Kidney glomerular epithelial cell (primary cell): ENCODE measurements around the gene STK38.
A peak's percentile ranks its signal among the peaks of the same experiment; 100 is the strongest.

Experiments used
- DNase-seq: peaks from one replicate; lab custom pipeline; 2025; lab: John Stamatoyannopoulos, UW

STK38 gene

DNA sequence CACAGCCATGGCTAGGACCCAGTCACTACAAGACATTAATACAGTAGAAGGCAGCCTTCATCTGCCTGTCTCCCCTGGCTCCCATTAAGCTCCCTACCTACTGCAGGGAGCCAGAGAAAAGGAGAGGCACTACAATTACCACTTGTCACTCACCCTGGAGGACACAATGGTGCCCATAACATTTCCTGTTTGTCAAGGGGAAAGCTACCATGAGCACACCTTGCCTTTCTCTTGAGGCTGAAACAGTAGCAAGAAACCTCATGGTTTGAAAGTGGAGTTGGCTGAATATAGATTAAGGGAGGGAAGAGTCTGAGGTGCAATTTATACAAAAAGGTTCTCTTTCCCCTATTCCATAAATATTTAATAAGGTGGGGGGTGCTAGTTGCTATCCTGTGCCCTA is 27.9 kb downstream of the STK38 start:
- no peak for DNase-seq

DNA sequence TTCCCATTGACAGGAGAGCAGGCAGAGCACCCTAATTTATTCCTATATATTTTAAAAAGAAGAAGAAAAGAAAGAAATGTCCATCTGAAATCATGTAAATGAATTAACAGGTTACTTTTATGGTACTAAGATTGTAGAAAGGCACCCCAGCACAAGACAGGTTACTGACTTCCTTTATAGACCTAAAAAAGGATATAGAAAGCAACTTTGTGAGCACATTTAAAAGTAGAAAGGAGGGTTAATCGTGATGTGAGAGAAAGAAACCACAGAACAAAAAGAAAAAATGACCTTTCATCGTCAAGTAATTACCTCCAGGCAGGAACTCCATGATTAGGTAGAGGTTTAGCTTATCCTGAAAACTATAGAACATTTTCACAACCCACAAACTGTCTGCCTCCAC is 29.9 kb downstream of the STK38 start:
- no peak for DNase-seq

DNA sequence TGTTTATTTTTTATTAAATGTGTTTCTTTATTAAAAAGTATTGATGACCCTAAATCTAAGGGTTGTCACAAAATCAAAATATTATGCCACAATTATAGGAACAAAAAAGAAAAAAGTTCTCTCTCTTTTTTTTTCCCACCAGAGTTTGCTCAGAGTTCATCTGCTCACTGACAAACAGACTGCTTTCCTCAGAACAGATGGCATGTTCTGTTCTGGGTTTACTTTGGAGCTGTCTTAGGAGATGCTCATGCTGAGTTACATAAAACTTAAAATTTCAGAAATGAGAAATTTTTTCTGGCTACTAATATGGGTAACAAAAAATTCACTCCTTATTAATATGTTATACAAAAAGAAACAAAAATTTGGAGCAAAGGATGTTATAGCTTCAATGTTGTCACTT is 30.3 kb downstream of the STK38 start:
- no peak for DNase-seq

DNA sequence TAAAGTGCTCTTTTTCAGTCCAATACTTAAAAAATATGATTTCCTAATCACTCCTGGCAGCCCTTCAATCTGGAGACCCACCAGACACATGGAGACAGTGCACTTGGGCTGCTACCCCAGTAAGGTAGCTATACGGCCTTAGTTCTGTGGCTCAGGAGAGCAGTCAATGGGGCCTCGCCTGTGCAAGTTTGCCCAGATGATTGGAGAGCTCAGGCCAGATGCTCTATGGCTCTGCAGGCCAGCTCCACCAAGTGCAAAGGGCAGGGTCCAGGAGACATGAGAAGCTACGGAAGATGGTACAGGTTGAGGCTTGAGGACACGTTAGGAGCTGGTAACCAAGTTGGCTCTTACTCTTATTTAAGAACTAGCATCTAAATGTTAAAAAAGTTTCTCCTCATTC is 30.7 kb downstream of the STK38 start:
- no peak for DNase-seq

DNA sequence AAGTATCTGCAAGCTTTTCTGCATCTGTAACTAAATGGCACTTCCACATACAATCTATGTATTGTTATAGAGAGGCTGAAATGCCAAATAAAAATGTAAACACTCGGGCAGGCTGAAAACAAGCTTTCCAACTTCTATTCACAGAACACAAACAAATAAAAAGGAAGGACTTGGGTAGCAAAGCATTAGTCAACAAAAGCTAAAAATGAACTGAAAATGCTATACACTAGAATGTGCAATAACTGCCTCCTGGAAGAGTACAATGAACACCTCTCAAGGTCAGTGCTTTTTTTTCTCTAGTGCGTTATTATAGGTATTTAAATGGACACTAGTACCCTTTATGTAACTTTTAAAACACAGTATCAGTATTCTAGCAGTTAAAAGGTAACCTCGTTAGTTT is 31.4 kb downstream of the STK38 start:
- no peak for DNase-seq

DNA sequence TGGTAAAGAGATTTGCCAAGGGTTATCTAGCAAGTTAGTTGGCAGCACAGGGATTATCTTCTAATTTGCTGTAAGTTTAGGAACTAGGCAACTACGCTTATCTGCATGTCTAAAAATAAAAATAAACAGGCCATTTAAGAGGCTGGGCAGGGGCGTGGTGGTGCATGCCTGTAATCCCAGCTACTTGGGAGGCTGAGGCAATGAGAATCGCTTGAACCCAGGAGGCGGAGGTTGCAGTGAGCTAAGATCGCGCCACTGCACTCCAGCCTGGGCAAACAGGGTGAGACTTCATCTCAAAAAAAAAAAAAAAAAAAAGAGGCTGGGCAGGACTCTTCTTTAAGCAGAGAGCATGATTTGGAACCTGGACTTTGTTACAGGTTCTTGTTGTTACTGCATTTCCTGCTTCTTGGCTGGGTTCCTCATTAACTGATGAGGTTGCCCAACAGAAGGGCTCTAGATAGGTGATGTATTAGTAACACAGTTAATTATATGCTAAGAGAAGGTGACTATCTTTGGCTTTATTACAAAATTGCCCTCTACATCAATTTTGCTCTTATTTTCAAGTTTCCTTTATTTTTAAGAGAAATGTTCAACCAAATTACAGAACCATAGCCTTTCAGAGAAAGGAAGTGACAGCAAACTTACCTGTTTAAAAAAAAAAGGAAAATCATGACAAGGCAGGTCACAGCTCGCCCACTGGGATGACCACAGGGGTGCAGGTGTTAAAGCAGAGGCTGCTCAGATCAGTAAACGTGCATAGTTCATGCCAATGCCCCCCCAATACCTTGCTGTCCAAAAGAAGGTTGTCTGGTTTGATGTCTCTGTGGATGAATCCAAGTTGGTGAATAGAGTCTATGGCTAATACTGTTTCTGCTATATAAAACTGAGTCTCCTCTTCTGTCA is 32.5 kb downstream of the STK38 start:
- DNase-seq = peak; percentile 11

DNA sequence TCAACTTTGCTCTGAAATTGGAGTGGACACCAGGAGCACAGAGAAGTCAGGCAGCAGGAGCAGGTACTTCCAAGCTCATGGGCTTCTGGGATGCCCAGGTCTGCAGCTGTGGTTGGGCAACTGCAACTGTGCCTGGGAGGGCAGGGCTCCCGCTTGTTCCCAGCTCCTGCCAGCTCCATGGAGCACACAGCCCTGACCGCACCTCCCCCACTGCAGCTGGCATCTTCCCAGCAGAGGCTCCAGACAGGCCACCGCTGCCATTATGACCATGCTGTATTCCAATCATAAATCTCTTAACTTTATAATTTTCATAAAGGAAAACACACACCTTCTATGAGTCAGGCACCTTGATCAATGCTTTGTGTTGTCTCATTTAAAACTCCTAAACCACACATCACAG is 36.9 kb downstream of the STK38 start:
- DNase-seq = no peak

DNA sequence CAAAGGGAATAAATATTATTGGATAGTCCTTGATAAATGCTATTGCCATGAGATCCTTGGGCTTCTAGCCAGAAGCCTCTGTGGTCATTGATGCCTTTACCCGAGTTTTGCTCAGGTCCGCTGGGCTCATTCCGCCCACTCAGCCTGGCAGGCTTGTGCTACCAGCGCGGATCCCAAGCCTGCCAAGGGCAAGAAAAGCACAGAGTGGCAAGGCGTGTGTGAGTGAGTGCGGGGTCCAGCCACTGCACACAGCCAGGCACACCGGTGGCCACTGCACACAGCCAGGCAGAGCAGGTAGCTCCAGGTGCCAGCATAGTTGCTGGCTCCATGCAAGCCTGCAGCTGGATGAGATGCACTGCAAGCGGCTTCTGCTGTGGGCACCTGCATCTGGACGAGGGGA is 38.7 kb downstream of the STK38 start:
- no peak for DNase-seq

DNA sequence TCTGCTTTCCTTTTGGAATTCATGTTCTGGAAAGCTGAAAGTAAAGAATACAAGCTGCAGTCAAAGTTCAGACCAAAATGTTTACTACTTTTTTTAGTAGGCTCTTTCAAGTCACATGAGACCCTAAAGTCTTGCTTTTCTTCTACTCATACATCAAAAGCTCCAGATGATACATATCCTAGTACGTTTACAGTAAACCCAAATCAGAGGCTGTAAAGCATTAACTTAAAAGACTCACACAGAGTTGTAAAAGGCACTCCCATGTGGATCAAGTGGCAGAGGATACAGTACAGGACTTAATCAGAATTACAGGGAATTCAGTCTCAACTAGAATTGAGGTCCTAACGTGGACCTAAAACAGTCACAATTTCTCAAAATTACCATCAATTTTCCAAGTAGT is 40.7 kb downstream of the STK38 start:
- no peak for DNase-seq

DNA sequence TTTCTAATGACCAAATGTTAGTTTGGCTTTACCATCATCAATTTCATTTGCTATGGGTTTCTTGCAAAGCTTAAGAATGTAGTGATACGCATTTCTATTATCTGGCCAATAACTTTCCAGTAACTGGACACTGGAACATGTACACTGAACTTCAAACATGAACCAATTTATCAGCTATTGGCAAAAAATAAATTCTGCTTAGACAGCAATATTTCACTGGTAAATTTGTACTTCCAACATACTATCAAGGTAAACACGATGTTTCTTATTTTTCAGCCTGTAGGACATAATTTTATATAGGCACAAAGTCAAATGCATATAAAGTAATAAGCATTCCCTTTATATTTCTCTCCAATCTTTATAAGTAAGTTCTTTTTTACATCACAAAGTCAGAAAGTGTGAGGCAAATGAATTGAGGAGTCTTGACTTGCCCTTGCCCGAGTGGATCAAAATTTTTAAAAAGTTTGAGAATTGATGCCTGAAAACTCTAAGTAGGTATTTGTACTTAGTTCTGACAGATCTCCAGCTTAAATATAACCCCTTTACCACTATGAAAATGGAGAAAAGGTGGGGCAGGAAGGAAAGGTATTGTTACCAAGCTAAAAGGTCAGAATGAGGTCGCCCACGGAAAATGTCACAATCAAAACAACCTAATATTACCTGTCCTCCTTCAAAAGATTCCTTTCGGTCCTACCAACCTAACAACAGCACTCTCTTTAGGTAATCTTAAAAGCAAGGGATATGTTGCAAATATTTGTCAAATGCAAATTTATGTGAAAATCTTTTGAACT is 41.3 kb downstream of the STK38 start:
- no peak for DNase-seq

DNA sequence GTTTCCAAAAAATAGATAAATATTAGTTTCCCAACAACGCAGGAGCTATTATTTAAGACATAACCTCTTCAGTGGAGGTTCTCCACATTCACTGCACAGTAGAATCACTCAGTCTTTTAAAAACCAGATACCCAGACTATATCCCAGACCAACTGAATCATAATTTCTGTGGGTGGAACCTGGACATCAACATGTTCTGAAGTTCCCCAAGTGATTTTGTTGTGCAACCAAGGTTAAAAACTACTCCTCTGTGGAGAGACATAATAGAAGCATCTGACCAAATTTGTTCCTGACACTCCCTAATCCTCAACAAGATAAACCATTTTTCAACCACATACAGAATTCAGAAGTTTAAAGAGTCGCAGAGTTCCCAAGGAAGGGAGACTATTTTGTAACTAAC is 42.3 kb downstream of the STK38 start:
- no peak for DNase-seq

DNA sequence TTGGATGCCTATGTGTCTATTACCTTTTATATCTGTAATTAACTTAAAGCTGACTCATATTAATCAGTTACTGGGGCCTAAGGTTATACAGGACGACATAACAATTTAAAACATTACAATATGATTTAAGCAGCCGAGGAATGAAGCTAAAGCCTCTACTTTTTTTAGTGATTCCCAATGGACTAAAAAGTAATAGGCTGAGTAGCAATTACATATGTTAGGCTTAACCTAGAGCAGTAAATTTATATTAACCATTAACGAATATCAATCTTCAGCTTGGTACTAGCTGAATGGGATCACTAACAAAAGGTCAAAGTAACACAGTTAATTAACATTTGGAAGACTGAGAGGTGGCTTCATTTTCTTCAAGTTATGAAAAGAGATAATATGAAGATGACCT is 43.1 kb downstream of the STK38 start:
- no peak for DNase-seq

DNA sequence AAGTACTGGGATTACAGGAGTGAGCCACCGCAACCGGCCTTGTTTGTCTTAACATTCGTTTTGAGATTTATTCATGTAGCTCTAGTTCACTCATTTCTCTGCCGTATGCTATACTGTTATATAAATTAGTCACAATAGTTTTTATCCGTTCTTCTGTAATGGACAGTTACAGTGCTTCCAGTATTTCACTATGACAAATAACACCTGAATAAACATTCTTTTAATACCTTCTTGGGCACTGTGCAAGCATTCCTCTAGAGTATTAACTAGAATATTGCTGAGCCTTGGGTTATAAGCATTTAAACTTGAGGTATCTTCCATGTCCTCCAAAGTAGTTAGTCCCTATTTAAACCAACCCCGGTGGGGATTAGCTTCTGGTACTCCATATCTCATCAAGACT is 45.6 kb downstream of the STK38 start:
- DNase-seq = no peak

DNA sequence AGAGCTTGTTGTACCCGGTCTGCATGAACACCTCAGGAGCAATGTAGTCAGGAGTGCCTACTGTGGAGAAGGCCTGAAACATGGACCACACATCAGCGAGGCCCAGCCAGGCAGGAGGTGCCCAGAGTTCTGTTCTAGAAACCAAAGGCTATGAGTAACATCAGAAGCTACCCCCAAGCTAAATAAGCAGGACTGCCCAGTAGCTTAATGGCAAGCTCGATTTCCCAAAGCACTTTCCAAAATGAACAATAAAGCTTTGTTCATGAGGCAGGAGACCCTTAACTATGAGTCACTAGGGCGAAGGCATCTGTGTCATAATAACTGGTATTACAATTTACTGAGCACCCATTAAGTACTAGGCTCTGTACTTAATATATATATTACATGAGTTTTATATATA is 47.4 kb downstream of the STK38 start:
- DNase-seq = no peak

DNA sequence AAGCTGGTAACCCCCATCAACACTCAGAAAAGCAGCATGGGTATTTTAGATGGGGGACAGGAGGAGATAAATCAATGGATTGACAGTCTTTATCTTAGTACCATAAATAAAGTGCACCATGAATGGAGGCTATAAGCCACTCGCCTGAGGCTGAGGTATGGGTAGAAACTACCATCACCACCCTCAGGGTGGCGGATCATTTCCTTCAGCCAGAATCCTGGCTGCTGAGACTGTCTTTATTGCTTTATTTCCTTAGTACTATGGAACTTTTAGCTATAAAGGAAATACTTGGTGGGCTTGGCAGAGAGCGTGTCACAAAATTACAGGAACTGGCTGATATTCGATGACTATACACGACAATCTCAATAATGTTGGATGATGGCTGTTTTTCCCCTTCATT is 52.2 kb downstream of the STK38 start:
- DNase-seq = no peak

DNA sequence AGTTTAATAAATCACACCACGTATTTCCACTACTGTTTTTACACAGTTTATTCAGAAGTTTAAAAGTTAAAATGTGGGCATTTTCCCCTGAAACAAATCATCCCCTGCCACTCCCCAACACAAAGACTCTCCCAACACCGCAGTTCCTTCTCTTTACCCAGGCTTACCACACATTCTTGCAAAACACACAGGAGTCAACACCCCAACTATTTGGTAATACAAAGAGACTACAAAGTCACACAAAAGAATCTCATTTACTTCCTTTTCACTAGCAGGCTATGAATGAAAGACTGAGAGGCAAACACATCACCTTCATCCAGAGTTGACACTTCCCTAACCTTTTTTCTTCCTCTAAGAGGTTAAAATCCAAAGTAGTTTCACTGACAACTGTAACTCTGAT is 53.4 kb downstream of the STK38 start:
- no peak for DNase-seq

DNA sequence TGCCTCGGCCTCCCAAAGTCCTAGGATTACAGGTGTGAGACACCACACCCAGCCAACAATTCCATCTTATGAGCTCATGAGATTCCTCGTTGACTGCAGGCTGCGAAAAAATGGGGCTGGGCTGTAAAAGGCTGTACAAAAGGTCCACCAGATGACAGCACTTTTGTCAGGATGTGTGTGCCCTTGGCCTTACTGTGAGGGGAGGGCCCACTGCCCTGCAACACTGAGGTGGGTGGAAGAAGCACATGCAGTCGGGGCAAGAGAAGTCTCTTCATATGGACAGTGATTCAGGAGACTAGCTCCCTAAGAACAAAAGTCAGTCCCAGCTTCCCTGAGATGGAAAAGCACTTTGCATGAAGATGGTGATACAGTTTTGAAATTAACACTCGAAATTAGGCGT is 54.0 kb downstream of the STK38 start:
- DNase-seq = no peak

DNA sequence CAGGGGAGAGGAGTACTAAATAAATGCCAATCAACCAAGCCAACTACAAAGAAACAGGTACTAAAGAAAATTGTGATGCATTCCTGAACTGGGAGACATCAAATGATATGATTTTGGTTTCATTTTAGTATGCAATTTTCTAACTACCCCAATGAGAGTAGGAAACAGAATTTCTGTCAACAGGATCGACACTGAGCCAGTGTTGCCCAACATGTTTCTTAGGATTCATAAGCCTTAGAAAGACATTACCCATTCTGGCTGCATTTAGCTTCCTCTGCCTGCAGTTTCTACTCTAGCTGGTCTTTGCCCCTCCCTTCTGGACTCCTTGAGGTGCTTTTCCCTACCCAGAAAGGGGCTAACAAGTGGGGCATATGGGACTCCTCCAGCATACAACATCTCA is 54.7 kb downstream of the STK38 start:
- DNase-seq = no peak

DNA sequence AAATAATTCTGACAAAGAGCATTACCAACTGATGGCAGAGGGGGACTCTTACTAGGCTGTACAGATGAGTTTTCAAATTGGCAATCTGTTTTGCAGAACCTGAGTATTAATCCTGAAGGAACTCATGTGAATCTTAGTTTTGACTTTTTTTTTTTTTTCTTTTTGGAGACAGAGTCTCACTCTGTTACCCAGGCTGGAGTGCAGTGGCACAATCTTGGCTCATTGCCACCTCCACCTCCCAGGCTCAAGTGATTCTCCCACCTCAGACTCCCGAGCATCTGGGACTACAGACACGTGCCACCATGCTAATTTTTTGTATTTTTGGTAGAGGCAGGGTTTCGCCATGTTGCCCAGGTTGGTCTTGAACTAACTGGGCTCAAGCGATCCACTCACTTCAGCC is 55.2 kb downstream of the STK38 start:
- no peak for DNase-seq

DNA sequence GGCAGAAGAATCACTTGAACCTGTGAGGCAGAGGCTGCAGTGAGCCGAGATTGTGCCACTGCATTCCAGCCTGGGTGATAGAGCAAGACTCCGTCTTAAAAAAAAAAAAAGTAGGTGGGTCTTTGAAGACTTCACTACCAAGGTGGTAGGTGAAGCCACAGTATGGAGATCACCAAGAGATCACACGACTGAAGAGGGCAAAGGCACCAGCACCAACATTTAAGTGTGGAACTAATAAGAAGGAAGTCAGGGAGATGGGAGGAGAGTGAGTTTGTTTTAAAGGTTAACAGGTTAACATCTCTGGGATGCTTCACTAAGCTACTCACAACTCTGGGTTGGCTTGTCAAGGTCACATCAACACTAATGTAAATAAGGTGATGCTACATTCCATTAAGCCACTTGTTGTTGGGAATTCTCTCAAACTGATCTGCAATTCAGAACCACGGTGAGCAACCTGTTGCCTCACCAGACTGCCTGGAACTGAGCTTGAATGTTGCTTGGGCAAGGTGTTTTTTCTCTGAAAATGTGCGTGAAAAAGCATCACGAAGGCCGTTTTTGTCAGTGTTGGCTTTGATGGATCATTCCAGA is 55.8 kb downstream of the STK38 start:
- peak; percentile 31 for DNase-seq

DNA sequence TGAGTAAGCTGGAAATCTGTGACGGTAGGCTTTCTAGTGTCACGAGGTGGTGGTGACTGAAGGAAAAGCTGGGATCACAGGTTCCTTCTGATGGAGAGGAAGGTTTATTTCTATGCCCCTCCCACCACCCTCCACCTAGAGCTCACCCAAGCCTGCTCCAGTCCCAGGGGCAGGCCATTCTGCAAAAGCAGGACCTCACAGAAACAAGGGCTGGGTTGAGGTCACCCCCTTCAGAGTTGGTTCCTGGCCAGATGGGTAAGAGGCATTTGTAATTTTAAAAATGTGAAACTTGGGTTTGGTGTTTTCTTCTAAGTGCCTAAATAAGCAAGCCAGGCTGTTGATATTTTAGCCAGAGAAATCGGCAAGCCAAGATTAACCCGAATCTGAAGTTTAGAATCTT is 57.9 kb downstream of the STK38 start:
- no peak for DNase-seq

DNA sequence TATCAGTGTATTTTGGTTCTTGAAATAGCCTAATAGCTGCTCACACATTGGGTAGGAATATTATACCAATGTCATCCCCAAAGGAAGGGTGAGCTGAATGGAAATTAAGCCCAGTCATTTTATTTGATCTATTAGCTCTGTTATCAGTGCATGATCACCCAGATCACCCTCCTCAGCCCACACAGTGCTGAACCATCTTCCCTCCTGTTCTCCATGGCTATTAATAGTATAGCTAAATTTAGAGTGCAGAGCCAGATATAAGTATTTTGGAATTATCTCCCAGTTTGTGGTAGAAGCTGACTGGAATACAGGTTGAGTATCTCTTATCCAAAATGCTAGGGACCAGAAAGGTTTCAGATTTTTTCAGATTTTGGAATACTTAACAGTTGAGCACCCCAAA is 59.1 kb downstream of the STK38 start:
- no peak for DNase-seq

DNA sequence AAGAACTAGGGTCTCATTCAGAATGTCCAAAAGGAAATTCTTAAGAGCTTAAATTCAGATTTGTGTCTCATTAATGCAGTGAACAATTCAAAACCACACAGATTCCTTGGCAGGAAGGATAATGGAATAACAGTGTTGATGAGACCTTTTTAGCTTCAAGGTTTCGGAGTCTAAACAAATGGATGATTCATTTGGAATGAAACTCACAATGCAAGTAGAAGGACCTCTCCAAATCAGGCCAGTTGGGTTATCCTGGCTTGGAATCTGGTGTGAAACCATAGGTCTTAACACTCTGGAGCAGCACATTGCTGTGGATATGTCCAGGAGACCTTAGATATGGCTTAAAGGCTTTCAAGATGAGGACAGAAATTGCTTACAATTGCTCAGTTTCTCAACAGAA is 59.6 kb downstream of the STK38 start:
- DNase-seq = no peak
